Fibroblast of the aortic adventitia (primary cell): ENCODE results near the gene SMOC1. TPM values are rescaled to one million over a fixed set of nuclear protein-coding genes. Genes with fewer than 3 reads are reported as not detected.
A peak's percentile ranks its signal among the peaks of the same experiment; 100 is the strongest.

ENCODE experiments used
- DNase-seq: peaks from one replicate; pipeline ENCODE4 v3.0.0-alpha.2; 2010; ENCODE audit warnings: low read depth
- H3K4me3 ChIP-seq: 2 replicates; pipeline ENCODE4 v1.5.1; 2011; ENCODE audit warnings: low read depth, mild to moderate bottlenecking, control low read depth, low read length, moderate library complexity
- total RNA-seq: library from RNA; depleted of rRNA; stranded (reverse); fragments of >200 nt; gene quantifications from 2 replicates; pipeline ENCODE4 v1.2.3, GENCODE V29; 2012; ENCODE audit warnings: low replicate concordance
- TF ChIP-seq, protein P1 (sequence below): IDR thresholded peaks from 2 replicates; pipeline ENCODE4 v1.5.1; 2011; ENCODE audit warnings: mild to moderate bottlenecking, low read length, control low read depth, inconsistent platforms; ENCODE audit not compliant: insufficient read depth

The SMOC1 gene
- total RNA-seq, 1 donor: 1.1 TPM

DNA sequence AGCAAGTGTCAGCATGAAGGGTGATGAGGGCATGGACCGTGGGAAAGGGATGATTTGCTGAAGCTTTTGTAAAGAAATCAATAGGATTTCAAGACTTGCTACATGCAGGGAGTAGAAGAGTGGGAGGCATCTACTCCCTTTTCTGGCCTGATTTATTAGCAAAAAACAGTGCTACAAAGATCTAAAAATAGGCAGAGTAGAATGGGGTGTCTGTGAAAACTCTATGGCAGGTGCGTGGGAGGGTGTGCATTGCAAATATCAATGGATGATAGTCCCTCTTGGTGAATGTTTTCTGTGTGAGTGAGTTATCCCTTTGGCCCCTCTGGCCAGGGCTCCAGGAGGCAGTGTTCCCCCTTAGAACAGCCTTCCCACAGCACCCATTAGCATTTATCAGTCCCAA is 139.0 kb downstream of the SMOC1 start:
- TF ChIP-seq, protein P1, sequence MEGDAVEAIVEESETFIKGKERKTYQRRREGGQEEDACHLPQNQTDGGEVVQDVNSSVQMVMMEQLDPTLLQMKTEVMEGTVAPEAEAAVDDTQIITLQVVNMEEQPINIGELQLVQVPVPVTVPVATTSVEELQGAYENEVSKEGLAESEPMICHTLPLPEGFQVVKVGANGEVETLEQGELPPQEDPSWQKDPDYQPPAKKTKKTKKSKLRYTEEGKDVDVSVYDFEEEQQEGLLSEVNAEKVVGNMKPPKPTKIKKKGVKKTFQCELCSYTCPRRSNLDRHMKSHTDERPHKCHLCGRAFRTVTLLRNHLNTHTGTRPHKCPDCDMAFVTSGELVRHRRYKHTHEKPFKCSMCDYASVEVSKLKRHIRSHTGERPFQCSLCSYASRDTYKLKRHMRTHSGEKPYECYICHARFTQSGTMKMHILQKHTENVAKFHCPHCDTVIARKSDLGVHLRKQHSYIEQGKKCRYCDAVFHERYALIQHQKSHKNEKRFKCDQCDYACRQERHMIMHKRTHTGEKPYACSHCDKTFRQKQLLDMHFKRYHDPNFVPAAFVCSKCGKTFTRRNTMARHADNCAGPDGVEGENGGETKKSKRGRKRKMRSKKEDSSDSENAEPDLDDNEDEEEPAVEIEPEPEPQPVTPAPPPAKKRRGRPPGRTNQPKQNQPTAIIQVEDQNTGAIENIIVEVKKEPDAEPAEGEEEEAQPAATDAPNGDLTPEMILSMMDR: no peak
- H3K4me3 ChIP-seq: no peak overlapping the region
- no peak for DNase-seq

DNA sequence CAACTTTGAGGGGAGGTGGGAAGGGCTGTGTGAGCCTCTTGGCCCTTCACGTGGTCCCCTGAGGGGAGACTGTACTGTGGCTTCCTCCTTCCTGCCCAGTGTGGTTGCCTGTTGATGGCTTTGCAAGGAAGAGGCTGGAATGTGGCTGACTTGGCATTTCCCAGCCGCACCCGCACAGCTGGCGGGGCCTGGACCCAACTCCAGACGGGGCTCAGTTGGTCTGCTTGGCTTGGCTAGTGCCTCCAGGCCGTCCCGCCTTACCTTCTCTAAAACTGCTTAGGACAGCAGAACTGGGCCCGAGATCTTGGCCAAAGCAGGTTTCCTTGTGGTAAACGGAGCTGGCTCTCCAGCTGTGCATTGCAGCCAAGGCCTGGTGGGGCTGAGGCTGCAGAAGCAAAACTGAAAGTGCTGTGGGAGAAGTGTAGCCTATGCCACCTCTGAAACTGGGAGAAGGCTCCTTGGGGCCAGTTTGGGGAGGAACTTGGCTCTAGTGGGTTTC is 139.5 kb downstream of the SMOC1 start:
- peak overlapping the region; percentile 46 for H3K4me3 ChIP-seq
- DNase-seq: peak; percentile 60
- TF ChIP-seq, protein P1: no peak

DNA sequence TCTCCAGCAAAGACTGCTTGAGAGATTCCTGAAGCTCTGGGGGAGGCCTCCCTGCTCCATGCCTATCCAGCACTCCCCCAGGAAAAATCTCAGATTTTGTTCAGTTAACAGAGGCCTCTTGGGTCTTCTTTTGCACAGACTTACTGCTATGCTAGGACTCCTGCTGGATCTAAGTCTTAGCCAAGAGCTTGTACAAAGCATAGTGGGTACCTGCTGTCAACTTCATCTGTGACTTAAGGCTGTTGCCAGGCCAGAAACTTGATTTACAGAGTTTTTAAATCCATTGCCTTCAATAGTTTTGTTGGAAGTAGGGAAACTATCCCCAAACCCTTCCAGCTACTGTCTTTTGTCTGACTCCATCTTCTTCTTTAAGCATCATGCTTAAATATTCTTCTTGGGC is 140.5 kb downstream of the SMOC1 start:
- no peak overlapping the region for H3K4me3 ChIP-seq
- TF ChIP-seq, protein P1: no peak
- no peak for DNase-seq

DNA sequence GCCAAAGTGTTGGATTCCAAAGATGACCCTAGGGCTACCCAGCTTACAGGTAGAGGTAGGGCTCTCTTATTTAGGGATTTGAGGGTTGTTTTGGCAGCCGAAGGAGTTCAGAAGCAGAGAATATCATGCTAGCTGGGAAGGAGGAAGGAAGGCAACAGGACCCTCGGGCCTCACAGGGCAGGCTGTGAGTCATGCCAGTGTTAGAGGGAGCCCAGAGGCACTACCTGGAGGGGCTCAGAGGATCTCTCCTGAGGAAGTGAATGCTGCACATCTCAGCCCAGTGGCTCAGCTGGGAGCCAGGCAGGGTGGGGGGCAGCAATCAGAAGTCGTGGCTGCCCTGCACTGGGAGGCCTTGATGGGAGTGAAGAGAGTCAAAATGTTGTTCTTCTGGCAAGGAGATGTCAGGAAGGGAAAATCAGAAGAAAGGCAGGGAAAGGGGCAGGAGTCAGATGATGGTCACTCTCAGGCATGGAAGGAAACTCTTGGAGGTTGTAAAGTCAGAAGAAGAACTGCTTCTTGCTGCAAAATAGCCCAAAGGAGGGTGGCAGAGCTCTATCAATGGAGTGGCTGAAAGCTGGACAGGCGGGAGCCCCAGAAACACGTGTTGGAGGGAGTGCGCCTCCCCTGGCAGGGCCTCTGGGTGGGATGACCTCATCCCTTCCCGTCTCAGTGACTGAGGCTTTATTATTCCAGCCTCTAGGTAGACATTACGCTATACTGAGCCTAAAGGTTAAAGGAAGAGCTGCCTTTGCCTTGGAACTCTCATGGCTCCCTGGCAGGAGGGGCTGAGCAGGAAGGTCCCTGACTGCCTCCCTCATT is 141.3 kb downstream of the SMOC1 start:
- H3K4me3 ChIP-seq: no peak overlapping the region
- no peak for DNase-seq
- TF ChIP-seq, protein P1: no peak

DNA sequence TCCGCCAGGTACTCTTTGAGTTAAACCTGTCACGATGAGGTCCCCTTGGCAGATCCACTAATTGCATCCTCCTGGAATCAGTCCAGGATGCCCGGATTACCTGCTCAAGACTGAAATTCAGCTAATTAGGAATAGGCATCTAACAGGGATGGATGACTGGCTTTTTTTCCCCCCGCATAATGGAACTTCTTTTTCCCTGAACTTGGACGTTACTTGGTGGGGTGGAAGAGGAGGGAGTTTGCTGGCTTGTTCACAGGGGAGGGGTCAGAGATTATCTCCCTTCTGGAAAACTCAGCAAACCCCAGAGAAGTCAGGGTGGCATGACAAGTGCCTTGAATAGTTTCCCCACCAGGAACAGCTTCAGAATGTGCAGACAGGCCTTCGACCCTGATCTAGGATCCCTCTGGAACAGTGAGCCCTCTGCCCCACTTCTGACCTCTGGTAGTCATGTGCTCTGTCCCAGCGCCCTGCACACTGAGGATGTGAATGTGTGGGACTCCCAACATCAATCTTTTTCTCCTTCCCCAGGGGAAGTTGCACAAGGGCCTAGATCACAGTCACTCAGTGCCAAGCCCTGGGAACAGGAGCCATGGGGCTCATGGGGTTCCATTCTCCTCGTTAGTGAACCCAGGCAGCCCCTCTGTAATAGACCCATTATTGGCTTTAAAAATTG is 142.5 kb downstream of the SMOC1 start:
- no peak for DNase-seq
- TF ChIP-seq, protein P1: no peak

DNA sequence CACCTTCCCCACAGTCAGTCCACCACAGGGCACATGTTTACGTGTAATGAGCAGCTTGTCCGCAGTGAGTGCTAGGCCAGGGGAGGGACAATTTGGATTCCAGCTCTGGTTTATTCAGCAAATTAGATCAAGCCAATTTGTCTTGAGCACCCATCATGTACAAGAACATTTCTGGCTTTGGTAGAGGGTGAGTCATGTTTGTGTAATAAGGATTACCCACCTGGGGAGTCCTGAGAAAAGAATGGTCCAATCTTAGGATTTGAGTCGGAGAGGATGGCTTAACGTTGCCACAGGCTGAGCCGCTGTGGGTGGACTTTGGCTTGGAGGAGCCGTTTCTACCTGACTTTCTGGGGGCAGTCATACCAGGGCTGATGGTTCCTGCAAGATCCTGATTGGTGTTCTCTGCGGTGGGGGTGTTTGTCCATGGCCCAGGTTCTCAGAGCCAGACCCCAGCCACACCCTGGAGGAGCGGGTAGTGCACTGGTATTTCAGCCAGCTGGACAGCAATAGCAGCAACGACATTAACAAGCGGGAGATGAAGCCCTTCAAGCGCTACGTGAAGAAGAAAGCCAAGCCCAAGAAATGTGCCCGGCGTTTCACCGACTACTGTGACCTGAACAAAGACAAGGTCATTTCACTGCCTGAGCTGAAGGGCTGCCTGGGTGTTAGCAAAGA is 143.7 kb downstream of the SMOC1 start:
- TF ChIP-seq, protein P1: no peak
- no peak for DNase-seq
- H3K4me3 ChIP-seq: no peak overlapping the region

More for the DNA sequence above, 142.5 kb downstream of the SMOC1 start:
- H3K4me3 ChIP-seq: no peak overlapping the region
